ENCODE measurements around the gene IGF1.

IGF1 gene

GRCh38 chr12:102425109-102426039 is 55.0 kb downstream of the IGF1 start:
- DNase-seq: no peak

GRCh38 chr12:102423462-102423861 is 56.9 kb downstream of the IGF1 start:
- no peak for DNase-seq

GRCh38 chr12:102421802-102422583 is 58.4 kb downstream of the IGF1 start:
- no peak for DNase-seq

- no peak for DNase-seq
Observed at GRCh38 chr12:102419094-102419764, 61.1 kb downstream of the IGF1 start.

- DNase-seq: no peak
Observed at GRCh38 chr12:102417055-102417454, 63.3 kb downstream of the IGF1 start.

GRCh38 chr12:102415515-102415914 is 64.8 kb downstream of the IGF1 start:
- DNase-seq: no peak

GRCh38 chr12:102413396-102413795 is 67.0 kb downstream of the IGF1 start:
- no peak for DNase-seq

- no peak for DNase-seq
Observed at GRCh38 chr12:102410511-102410910, 69.9 kb downstream of the IGF1 start.

- no peak for DNase-seq
Observed at GRCh38 chr12:102408487-102409297, 71.7 kb downstream of the IGF1 start.

GRCh38 chr12:102407776-102408486 is 72.4 kb downstream of the IGF1 start:
- no peak for DNase-seq

- no peak for DNase-seq
Observed at GRCh38 chr12:102406033-102406584, 74.3 kb downstream of the IGF1 start.

- no peak for DNase-seq
Observed at GRCh38 chr12:102401087-102401486, 79.3 kb downstream of the IGF1 start.

- no peak for DNase-seq
Observed at GRCh38 chr12:102399653-102400052, 80.7 kb downstream of the IGF1 start.

- DNase-seq: no peak
Observed at GRCh38 chr12:102396276-102396675, 84.1 kb downstream of the IGF1 start.

- no peak for DNase-seq
Observed at GRCh38 chr12:102394200-102394599, 86.2 kb downstream of the IGF1 start.

GRCh38 chr12:102390068-102390467 is 90.3 kb downstream of the IGF1 start:
- DNase-seq: no peak

GRCh38 chr12:102388469-102388868 is 91.9 kb downstream of the IGF1 start:
- DNase-seq: no peak

GRCh38 chr12:102385343-102385742 is 95.0 kb downstream of the IGF1 start:
- no peak for DNase-seq

- DNase-seq: no peak
Observed at GRCh38 chr12:102379346-102380162, 100.8 kb downstream of the IGF1 start.

GRCh38 chr12:102376781-102377180 is 103.6 kb downstream of the IGF1 start:
- DNase-seq: no peak

All from AML-193 (cell line).